Measurements from ENCODE around the gene SUSD6. TPM values are rescaled to one million over a fixed set of nuclear protein-coding genes. Genes with fewer than 3 reads are reported as not detected.
A peak's percentile ranks its signal among the peaks of the same experiment; 100 is the strongest.

The SUSD6 gene
- total and polyA plus RNA-seq, 9 of the 15 experiments (the other 6 are each of a cell fraction or from before 2014, with no cell fraction given): 2.9 to 20.7 (median 5.6) TPM

DNA sequence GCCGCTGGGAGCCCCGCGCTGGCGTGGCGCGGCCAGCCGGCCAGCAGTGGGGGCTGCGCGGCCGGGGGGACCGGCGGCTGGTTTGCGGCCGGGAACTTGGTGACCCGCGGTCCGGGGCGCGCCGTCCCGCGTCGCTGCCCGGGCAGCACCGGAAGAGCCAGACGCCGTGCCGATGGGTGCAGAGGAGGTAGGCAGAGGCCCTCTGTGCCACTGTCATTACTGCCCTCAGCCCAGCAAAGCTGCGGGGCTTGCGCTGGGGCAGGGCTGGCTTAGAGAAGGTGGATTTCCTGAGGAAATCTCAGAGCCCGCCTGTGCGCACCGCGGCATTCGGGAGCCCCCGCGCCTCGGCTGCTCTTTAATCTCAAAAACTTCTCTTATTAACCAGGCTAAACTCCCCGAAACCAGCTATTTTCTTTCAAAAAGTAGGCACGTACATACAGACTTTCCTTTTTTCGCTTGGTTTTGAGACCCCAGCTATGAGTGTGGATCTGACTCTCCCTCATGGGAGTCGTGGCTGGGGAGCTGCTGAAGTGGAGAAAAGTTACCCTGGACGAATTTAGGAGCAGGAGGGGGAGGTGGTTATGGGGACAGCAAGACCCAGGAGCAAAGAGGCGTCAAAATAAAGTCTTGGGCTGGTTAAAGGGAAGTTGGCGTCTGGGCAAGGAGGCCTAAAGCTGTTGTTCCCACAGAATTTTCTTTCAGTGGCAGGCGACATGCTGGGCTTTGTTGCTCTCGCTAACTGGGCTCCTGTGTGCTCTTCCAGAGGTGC lies 802 bp downstream of the SUSD6 start:
- Histone ChIP-seq H3K4me1 (replicated peaks in 1 of 2; ENCODE audit: control insufficient read depth in 2 of 2, insufficient read depth in 2 of 2, low read length in 2 of 2) (peaks cover 22 to 44% of the 10 kb centered on the region in 2 experiments), H3K27me3 (ENCODE audit: control insufficient read depth in 2 of 2, insufficient read depth in 2 of 2, low read length in 2 of 2) (no peaks in the 10 kb centered on the region), H3K36me3 (ENCODE audit: control insufficient read depth, insufficient read depth, low read length) (peaks cover 29% of the 10 kb centered on the region; the same call in 2 of the 3 replicates), H3K9me1 (ENCODE audit: control insufficient read depth, insufficient read depth, low read length) (no peaks in the 10 kb centered on the region), H2AFZ (ENCODE audit: low read depth, low read length) (peak overlapping the region; percentile 7; the same call in 1 of the 2 replicates), H3K27ac (ENCODE audit: extremely low read depth, low read depth, low read length) (peak overlapping the region; percentile 77), H3K4me2 (ENCODE audit: insufficient read depth, low read length) (peak overlapping the region; percentile 88), H3K9ac (ENCODE audit: insufficient read depth in 1 of 2, low read depth in 2 of 2, low read length in 2 of 2) (peak overlapping the region; percentile 67 to 96), H3K79me2 (ENCODE audit: control insufficient read depth, insufficient read depth, low read length) (peaks cover 59% of the 10 kb centered on the region), H4K20me1 (replicated peaks; ENCODE audit: control insufficient read depth, insufficient read depth, low read length) (0 out of 2 replicates have a peak, but pooled peaks cover 2% of the 10 kb centered on the region), H3K4me3 (peak overlapping the region; percentile 74), H3K9me3 (replicated peaks; ENCODE audit: control insufficient read depth, insufficient read depth, low read depth, low read length) (no peaks in the 10 kb centered on the region)
- FAIRE-seq (no peak), DNase-seq (ENCODE audit: extremely low read depth in 1 of 4, low spot score in 3 of 4) (peak in 2 of 4 experiments; percentile 33 to 36), ATAC-seq (peak; percentile 5; the same call in 1 of the 3 replicates)
- intact Hi-C loops (cut with micrococcal nuclease) (loop anchor here (5.0 kb wide), 1 partner anchor 85 kb away; no protein-coding TSS in a partner anchor), in situ Hi-C loops (cut with MboI) (no loop called here)
- CTCF ChIA-PET (ENCODE audit: low intra/inter-chr PET ratio): no interaction called here
- POLR2A ChIA-PET: interaction anchor here (0.5 to 1.3 kb wide), 4 partner anchors 12 to 1092 kb away, joined by 3 read pairs; no protein-coding TSS in a partner anchor
- no TSS peak for BruUV-seq (replicated peaks)
- WGBS (ENCODE audit: insufficient coverage, low coverage, missing lambda C conversion rate): 0% methylated on average over 20 of the region's 47 CpGs
- TF ChIP-seq, protein P1, sequence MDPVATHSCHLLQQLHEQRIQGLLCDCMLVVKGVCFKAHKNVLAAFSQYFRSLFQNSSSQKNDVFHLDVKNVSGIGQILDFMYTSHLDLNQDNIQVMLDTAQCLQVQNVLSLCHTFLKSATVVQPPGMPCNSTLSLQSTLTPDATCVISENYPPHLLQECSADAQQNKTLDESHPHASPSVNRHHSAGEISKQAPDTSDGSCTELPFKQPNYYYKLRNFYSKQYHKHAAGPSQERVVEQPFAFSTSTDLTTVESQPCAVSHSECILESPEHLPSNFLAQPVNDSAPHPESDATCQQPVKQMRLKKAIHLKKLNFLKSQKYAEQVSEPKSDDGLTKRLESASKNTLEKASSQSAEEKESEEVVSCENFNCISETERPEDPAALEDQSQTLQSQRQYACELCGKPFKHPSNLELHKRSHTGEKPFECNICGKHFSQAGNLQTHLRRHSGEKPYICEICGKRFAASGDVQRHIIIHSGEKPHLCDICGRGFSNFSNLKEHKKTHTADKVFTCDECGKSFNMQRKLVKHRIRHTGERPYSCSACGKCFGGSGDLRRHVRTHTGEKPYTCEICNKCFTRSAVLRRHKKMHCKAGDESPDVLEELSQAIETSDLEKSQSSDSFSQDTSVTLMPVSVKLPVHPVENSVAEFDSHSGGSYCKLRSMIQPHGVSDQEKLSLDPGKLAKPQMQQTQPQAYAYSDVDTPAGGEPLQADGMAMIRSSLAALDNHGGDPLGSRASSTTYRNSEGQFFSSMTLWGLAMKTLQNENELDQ (CRISPR knock-in tag; IDR thresholded peaks at IDR 0.05; ENCODE audit: borderline replicate concordance): no peak
- TF ChIP-seq, protein P2, sequence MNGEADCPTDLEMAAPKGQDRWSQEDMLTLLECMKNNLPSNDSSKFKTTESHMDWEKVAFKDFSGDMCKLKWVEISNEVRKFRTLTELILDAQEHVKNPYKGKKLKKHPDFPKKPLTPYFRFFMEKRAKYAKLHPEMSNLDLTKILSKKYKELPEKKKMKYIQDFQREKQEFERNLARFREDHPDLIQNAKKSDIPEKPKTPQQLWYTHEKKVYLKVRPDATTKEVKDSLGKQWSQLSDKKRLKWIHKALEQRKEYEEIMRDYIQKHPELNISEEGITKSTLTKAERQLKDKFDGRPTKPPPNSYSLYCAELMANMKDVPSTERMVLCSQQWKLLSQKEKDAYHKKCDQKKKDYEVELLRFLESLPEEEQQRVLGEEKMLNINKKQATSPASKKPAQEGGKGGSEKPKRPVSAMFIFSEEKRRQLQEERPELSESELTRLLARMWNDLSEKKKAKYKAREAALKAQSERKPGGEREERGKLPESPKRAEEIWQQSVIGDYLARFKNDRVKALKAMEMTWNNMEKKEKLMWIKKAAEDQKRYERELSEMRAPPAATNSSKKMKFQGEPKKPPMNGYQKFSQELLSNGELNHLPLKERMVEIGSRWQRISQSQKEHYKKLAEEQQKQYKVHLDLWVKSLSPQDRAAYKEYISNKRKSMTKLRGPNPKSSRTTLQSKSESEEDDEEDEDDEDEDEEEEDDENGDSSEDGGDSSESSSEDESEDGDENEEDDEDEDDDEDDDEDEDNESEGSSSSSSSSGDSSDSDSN (IDR thresholded peaks at IDR 0.05; ENCODE audit: borderline replicate concordance in 1 of 2, low read depth in 2 of 2, low read length in 2 of 2): peak in 1 of 2 experiments; percentile 6; a peak in 2 of 4 replicates
- TF ChIP-seq RFX1 (IDR thresholded peaks at IDR 0.05) (no peak), ETV1 (tag; conservative IDR thresholded peaks at IDR 0.05; ENCODE audit: low read depth) (no peak), L3MBTL2 (IDR thresholded peaks at IDR 0.05) (0 out of 2 replicates have a peak, but pooled peaks have one; percentile 18), HMGN3 (IDR thresholded peaks at IDR 0.05; ENCODE audit: borderline replicate concordance, extremely low read depth, insufficient read length, low read depth, low read length) (peak; percentile 46), ZNF583 (CRISPR knock-in tag; IDR thresholded peaks at IDR 0.05) (no peak), SUPT5H (IDR thresholded peaks at IDR 0.05) (no peak), RBBP5 (IDR thresholded peaks at IDR 0.05; ENCODE audit: borderline replicate concordance, insufficient read depth, low read length, poor library complexity, severe bottlenecking) (peak; percentile 27), ZNF699 (CRISPR knock-in tag; IDR thresholded peaks at IDR 0.05; ENCODE audit: insufficient replicate concordance) (no peak), BRCA1 (IDR thresholded peaks at IDR 0.05) (no peak), BRCA1 (CRISPR knock-in tag; IDR thresholded peaks at IDR 0.05) (no peak), SAP30 (IDR thresholded peaks at IDR 0.05; ENCODE audit: borderline replicate concordance, insufficient read depth, low read depth, low read length, poor library complexity, severe bottlenecking) (peak; percentile 39), ZNF324 (CRISPR knock-in tag; IDR thresholded peaks at IDR 0.05) (no peak)
